GM12878 (cell line): ENCODE data around the gene UAP1. TPM values are rescaled to one million over a fixed set of nuclear protein-coding genes. Genes with fewer than 3 reads are reported as not detected.

Experiments used
- ATAC-seq: fragments of 200-7000 bp; cut with Tn5 transposase; 3 replicates; pipeline ENCODE4 v1.9.1; 2020; ENCODE audit warnings: mild to moderate bottlenecking, moderate library complexity
- BruUV-seq: library from RNA; stranded (reverse); fragments of 400-500 nt; replicated peaks from 2 replicates; lab custom pipeline; 2021; lab: Mats Ljungman, UMichigan
- CTCF ChIA-PET: fragments of 300-600 bp; sonication (Branson Sonifier 250); formaldehyde crosslinking; extraction: SDS; loops from one replicate; lab custom pipeline; 2021; ENCODE audit warnings: inconsistent platforms; lab: Yijun Ruan, JAX
- POLR2A ChIA-PET: fragments of 350-600 bp; formaldehyde crosslinking; extraction: SDS; loops from one replicate; lab custom pipeline; 2021; ENCODE audit warnings: inconsistent platforms; lab: Charles Lee
- RAD21 ChIA-PET: fragments of 300-600 bp; sonication (Branson Sonifier 250); formaldehyde crosslinking; loops from one replicate; lab custom pipeline; 2023; ENCODE audit warnings: antibody characterized with exemption; ENCODE audit not compliant: unreplicated experiment; lab: Charles Lee
- SMC1A ChIA-PET: fragments of 300-600 bp; sonication (Branson Sonifier 250); formaldehyde crosslinking; loops from one replicate; lab custom pipeline; 2023; ENCODE audit not compliant: unreplicated experiment, uncharacterized antibody; lab: Charles Lee
- DNase-seq: peaks from one replicate; pipeline ENCODE4 v3.0.0-alpha.2; 2011; ENCODE audit warnings: low read depth, low spot score
- FAIRE-seq: peaks from 3 replicates; lab custom pipeline; 2011; peaks lifted over from hg19 to GRCh38; lab: Jason Lieb, UNC
- H2AFZ ChIP-seq: 2 replicates; pipeline ENCODE4 v1.6.0; 2011; ENCODE audit warnings: low read depth, low read length, control low read depth; ENCODE audit not compliant: control insufficient read depth
- H3K27ac ChIP-seq: 2 replicates; pipeline ENCODE4 v1.5.1; 2011; ENCODE audit warnings: control low read depth; ENCODE audit not compliant: control insufficient read depth, insufficient read depth
- H3K27me3 ChIP-seq, 2 experiments: replicated peaks in 1 of 2; 2 replicates each; pipeline versions ENCODE4 v1.6.0 to v1.6.1; 2011; ENCODE audit warnings: low read length in 1 of 2; ENCODE audit not compliant: control insufficient read depth in 2 of 2, insufficient read depth in 2 of 2
- H3K36me3 ChIP-seq, 2 experiments: 2 replicates each; pipeline ENCODE4 v1.5.1; 2011; ENCODE audit warnings: low read length in 1 of 2; ENCODE audit not compliant: control insufficient read depth in 2 of 2, insufficient read depth in 2 of 2
- H3K4me1 ChIP-seq: 2 replicates; pipeline ENCODE4 v1.6.1; 2011; ENCODE audit warnings: mild to moderate bottlenecking, low read length, moderate library complexity, mixed read lengths; ENCODE audit not compliant: control insufficient read depth, insufficient read depth
- H3K4me2 ChIP-seq: 2 replicates; pipeline ENCODE4 v1.6.0; 2011; ENCODE audit warnings: control low read depth; ENCODE audit not compliant: control insufficient read depth, insufficient read depth
- H3K4me3 ChIP-seq: fragments of 200-600 bp; sonication (generic); 2 replicates; pipeline ENCODE4 v1.5.1; 2016
- H3K79me2 ChIP-seq: 2 replicates; pipeline ENCODE4 v1.6.0; 2011; ENCODE audit warnings: low read length; ENCODE audit not compliant: control insufficient read depth, insufficient read depth
- H3K9ac ChIP-seq: 2 replicates; pipeline ENCODE4 v1.8.0; 2011; ENCODE audit warnings: low read length, control low read depth, mixed read lengths; ENCODE audit not compliant: control insufficient read depth, insufficient read depth
- H3K9me3 ChIP-seq: replicated peaks from 3 replicates; pipeline ENCODE4 v1.5.1; 2011; ENCODE audit warnings: mild to moderate bottlenecking, low read length; ENCODE audit not compliant: control insufficient read depth, insufficient read depth
- H4K20me1 ChIP-seq: 2 replicates; pipeline ENCODE4 v1.6.0; 2011; ENCODE audit not compliant: control insufficient read depth, insufficient read depth
- ASH2L ChIP-seq: fragments of 300-600, 200-600 bp; sonication (generic); IDR thresholded peaks from 2 replicates; pipeline ENCODE4 v1.6.1; 2017; ENCODE audit warnings: low read depth, mild to moderate bottlenecking, borderline replicate concordance
- BCL11A ChIP-seq: IDR thresholded peaks from 2 replicates; pipeline ENCODE4 v1.6.1; 2011; ENCODE audit warnings: low read depth, low read length
- GABPA ChIP-seq: IDR thresholded peaks from 2 replicates; pipeline ENCODE4 v1.6.1; 2014; ENCODE audit warnings: antibody characterized with exemption, low read depth, mild to moderate bottlenecking, inconsistent platforms
- JUND ChIP-seq: IDR thresholded peaks from 2 replicates; pipeline ENCODE4 v1.6.1; 2012; ENCODE audit warnings: low read depth, mild to moderate bottlenecking, low read length, improper control_type of control experiment, moderate library complexity
- LARP7 ChIP-seq: fragments of 450-650 bp; IDR thresholded peaks from 2 replicates; pipeline ENCODE4 v1.6.1; 2017; ENCODE audit warnings: mild to moderate bottlenecking
- MEF2B ChIP-seq: fragments of 450-650 bp; IDR thresholded peaks from 2 replicates; pipeline ENCODE4 v1.6.1; 2018; ENCODE audit warnings: mild to moderate bottlenecking, moderate library complexity; ENCODE audit not compliant: partially characterized antibody, poor library complexity, severe bottlenecking
- MTA3 ChIP-seq: IDR thresholded peaks from 2 replicates; pipeline ENCODE4 v1.6.1; 2012; ENCODE audit warnings: low read length, inconsistent platforms, borderline replicate concordance
- NFIC ChIP-seq: IDR thresholded peaks from 2 replicates; pipeline ENCODE4 v1.6.1; 2012; ENCODE audit warnings: low read depth, mild to moderate bottlenecking, inconsistent platforms, low read length, moderate library complexity
- NR2C1 ChIP-seq: fragments of 450-650 bp; IDR thresholded peaks from 2 replicates; pipeline ENCODE4 v1.6.1; 2017; ENCODE audit warnings: antibody characterized with exemption, mild to moderate bottlenecking, moderate library complexity
- SP1 ChIP-seq: IDR thresholded peaks from one replicate; pipeline ENCODE4 v1.6.1; 2011; ENCODE audit warnings: low read depth, low read length
- STAT1 ChIP-seq: fragments of 450-650 bp; conservative IDR thresholded peaks from 2 replicates; pipeline ENCODE4 v1.6.1; 2014; ENCODE audit warnings: antibody characterized with exemption, mild to moderate bottlenecking
- STAT3 ChIP-seq: IDR thresholded peaks from 2 replicates; pipeline ENCODE4 v1.6.1; 2011; ENCODE audit warnings: low read depth, low read length, improper control_type of control experiment
- ZNF274 ChIP-seq: IDR thresholded peaks from one replicate; pipeline ENCODE4 v1.8.0; 2011; ENCODE audit not compliant: insufficient read length, insufficient read depth
- WGBS: methylation state at CpG from one replicate; pipeline ENCODE4 v1.1.6; 2016; ENCODE audit warnings: low lambda C conversion rate; ENCODE audit not compliant: insufficient replicate concordance, insufficient coverage; ENCODE audit errors: missing lambda C conversion rate; 5-methylcytosine and 5-hydroxymethylcytosine counted together
- in situ Hi-C: fragments of 300-500 bp; cut with MboI; formaldehyde crosslinking; loops from 9 replicates; pipeline ENCODE4 v1.14.3; 2018; ENCODE audit warnings: mixed read lengths
- intact Hi-C: fragments of 100-400 bp; cut with micrococcal nuclease; formaldehyde crosslinking; loops from one replicate; pipeline ENCODE4 v1.14.2; 2022; ENCODE audit not compliant: unreplicated experiment
- polyA plus RNA-seq, 11 experiments: library from polyadenylated mRNA; depleted of rRNA in 4 of 11; unstranded in 6 of 11; stranded (reverse) in 5 of 11; fragments of >200 nt; fragmentation: Nextera tagmentation in 4 of 11; fragmentation: Illumina TruSeq in 1 of 11; extraction: Ambion mirVana in 4 of 11; extraction: Trizol in 1 of 11; gene quantifications; 1 replicate in 1 of 11; 2 replicates in 10 of 11; pipeline versions ENCODE4 v1.2.1 to v1.2.3, GENCODE V29; 2011 to 2016; ENCODE audit warnings: inconsistent platforms in 2 of 11, missing spikeins in 2 of 11, low read depth in 1 of 11
- total RNA-seq, 4 experiments: library from RNA; depleted of rRNA in 3 of 4; stranded (reverse); fragments of >200 nt in 3 of 4; fragmentation: Illumina TruSeq in 1 of 4; extraction: Trizol in 1 of 4; gene quantifications; 2 replicates each; pipeline versions ENCODE4 v1.2.1 to v1.2.3, GENCODE V29; 2013 to 2021
- TF ChIP-seq, protein P1 (sequence below): IDR thresholded peaks from 2 replicates; pipeline ENCODE4 v1.6.1; 2012; ENCODE audit warnings: low read depth, low read length, improper control_type of control experiment
- TF ChIP-seq, protein P2 (sequence below): fragments of 450-650 bp; IDR thresholded peaks from 2 replicates; pipeline ENCODE4 v1.6.1; 2017; ENCODE audit warnings: borderline replicate concordance
- TF ChIP-seq, protein P3 (sequence below): IDR thresholded peaks from 2 replicates; pipeline ENCODE4 v1.6.1; 2012; ENCODE audit warnings: low read depth, low read length, improper control_type of control experiment
- TF ChIP-seq, protein P4 (sequence below), 3 experiments: IDR thresholded peaks in 2 of 3; conservative IDR thresholded peaks in 1 of 3; 2 replicates each; pipeline ENCODE4 v1.5.1; 2011; ENCODE audit warnings: low read depth in 3 of 3, low read length in 3 of 3, mild to moderate bottlenecking in 3 of 3, control low read depth in 2 of 3, moderate library complexity in 2 of 3, inconsistent platforms in 1 of 3, mixed read lengths in 1 of 3; ENCODE audit not compliant: control insufficient read depth in 2 of 3, insufficient read depth in 1 of 3; ENCODE audit errors: extremely low read depth in 1 of 3

The UAP1 gene
- total and polyA plus RNA-seq, 10 of the 15 experiments (the other 5 are each of a cell fraction or from before 2014, with no cell fraction given): 19.2 to 43.0 (median 30.7) TPM

DNA sequence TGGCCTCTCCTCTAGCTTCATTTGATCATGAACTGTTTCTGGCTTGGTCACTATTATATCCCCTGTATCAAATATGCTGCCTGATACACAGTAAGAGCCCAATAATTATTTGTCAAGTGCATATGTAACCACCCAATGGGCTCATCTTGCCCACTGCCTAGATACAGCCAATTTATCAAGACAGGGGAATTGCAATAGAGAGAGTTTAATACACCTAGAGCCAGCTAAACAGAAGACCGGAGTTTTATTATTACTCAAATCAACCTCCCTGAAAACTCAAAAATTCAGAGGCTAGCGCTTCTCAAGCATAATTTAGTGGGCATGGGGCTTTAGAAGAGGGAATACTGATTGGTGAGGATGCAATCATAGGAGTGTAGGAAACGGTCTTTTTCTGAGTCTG is 18.3 kb upstream of the UAP1 start (continued):
- TF ChIP-seq, protein P1, sequence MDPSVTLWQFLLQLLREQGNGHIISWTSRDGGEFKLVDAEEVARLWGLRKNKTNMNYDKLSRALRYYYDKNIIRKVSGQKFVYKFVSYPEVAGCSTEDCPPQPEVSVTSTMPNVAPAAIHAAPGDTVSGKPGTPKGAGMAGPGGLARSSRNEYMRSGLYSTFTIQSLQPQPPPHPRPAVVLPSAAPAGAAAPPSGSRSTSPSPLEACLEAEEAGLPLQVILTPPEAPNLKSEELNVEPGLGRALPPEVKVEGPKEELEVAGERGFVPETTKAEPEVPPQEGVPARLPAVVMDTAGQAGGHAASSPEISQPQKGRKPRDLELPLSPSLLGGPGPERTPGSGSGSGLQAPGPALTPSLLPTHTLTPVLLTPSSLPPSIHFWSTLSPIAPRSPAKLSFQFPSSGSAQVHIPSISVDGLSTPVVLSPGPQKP: no peak
- TF ChIP-seq, protein P2, sequence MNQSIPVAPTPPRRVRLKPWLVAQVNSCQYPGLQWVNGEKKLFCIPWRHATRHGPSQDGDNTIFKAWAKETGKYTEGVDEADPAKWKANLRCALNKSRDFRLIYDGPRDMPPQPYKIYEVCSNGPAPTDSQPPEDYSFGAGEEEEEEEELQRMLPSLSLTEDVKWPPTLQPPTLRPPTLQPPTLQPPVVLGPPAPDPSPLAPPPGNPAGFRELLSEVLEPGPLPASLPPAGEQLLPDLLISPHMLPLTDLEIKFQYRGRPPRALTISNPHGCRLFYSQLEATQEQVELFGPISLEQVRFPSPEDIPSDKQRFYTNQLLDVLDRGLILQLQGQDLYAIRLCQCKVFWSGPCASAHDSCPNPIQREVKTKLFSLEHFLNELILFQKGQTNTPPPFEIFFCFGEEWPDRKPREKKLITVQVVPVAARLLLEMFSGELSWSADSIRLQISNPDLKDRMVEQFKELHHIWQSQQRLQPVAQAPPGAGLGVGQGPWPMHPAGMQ: no peak
- no peak for TF ChIP-seq ZNF274
- TF ChIP-seq, protein P3, sequence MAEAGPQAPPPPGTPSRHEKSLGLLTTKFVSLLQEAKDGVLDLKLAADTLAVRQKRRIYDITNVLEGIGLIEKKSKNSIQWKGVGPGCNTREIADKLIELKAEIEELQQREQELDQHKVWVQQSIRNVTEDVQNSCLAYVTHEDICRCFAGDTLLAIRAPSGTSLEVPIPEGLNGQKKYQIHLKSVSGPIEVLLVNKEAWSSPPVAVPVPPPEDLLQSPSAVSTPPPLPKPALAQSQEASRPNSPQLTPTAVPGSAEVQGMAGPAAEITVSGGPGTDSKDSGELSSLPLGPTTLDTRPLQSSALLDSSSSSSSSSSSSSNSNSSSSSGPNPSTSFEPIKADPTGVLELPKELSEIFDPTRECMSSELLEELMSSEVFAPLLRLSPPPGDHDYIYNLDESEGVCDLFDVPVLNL: no peak
- TF ChIP-seq, protein P4, sequence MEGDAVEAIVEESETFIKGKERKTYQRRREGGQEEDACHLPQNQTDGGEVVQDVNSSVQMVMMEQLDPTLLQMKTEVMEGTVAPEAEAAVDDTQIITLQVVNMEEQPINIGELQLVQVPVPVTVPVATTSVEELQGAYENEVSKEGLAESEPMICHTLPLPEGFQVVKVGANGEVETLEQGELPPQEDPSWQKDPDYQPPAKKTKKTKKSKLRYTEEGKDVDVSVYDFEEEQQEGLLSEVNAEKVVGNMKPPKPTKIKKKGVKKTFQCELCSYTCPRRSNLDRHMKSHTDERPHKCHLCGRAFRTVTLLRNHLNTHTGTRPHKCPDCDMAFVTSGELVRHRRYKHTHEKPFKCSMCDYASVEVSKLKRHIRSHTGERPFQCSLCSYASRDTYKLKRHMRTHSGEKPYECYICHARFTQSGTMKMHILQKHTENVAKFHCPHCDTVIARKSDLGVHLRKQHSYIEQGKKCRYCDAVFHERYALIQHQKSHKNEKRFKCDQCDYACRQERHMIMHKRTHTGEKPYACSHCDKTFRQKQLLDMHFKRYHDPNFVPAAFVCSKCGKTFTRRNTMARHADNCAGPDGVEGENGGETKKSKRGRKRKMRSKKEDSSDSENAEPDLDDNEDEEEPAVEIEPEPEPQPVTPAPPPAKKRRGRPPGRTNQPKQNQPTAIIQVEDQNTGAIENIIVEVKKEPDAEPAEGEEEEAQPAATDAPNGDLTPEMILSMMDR (IDR thresholded peaks at IDR 0.05 in 2 of 3, conservative IDR thresholded peaks at IDR 0.05 in 1 of 3; ENCODE audit: control insufficient read depth in 2 of 3, extremely low read depth in 1 of 3, insufficient read depth in 1 of 3, low read depth in 3 of 3, low read length in 3 of 3): no peak

DNA sequence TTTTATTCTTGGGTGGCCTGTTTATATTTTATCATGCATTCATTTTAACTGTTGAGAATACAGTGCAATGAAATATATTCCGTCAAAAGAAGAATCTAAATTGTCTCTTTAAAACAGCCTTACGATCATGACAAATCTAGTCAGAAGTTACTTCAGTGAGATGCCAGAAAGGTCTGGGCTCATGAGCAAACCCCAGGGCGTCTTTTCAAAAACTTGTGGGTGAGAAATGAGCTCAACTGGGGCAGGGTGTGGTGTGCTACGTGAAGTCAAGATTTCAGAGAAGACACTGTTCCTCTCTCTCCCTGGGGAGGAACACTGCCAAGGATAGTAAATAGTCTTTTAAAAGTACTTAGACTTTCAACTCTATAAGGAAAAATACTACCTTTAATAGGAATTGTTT is 13.4 kb upstream of the UAP1 start:
- POLR2A ChIA-PET: interaction anchor here (0.6 kb wide), 1 partner anchor 1444 kb away, joined by 6 read pairs; no protein-coding TSS in a partner anchor
- CTCF ChIA-PET: no interaction called here
- intact Hi-C loops: no loop called here
- no peaks in the 10 kb centered on the region for H3K27me3 ChIP-seq
- no peaks in the 10 kb centered on the region for H3K36me3 ChIP-seq
- WGBS: 38% methylated on average over 4 of the region's 4 CpGs
- SMC1A ChIA-PET: interaction anchor here (0.6 to 1.6 kb wide), 4 partner anchors 11 to 156 kb away, joined by 3 to 4 read pairs (median 3); no protein-coding TSS in a partner anchor
- no peak overlapping the region for H3K9ac ChIP-seq
- H3K4me3 ChIP-seq: no peak overlapping the region
- peak; percentile 36; the same call in 2 of the 3 replicates for ATAC-seq
- DNase-seq: no peak
- H4K20me1 ChIP-seq: no peaks in the 10 kb centered on the region
- no peaks in the 10 kb centered on the region for H3K79me2 ChIP-seq
- no peak overlapping the region for H3K27ac ChIP-seq
- H2AFZ ChIP-seq: no peak overlapping the region
- RAD21 ChIA-PET: interaction anchor here (0.6 kb wide), 1 partner anchor 147 kb away, joined by 3 read pairs; no protein-coding TSS in a partner anchor
- H3K4me1 ChIP-seq: no peaks in the 10 kb centered on the region
- in situ Hi-C loops: no loop called here
- no peak for FAIRE-seq
- no peak overlapping the region for H3K4me2 ChIP-seq
- BruUV-seq: no TSS peak
- no peaks in the 10 kb centered on the region; the same call in 1 of the 3 replicates for H3K9me3 ChIP-seq
- no peak for TF ChIP-seq STAT1
- no peak for TF ChIP-seq GABPA
- TF ChIP-seq MEF2B: no peak
- TF ChIP-seq BCL11A: no peak
- no peak for TF ChIP-seq ZNF274
- TF ChIP-seq JUND: no peak
- TF ChIP-seq STAT3: no peak
- no peak for TF ChIP-seq NR2C1
- no peak for TF ChIP-seq MTA3
- TF ChIP-seq NFIC: no peak
- no peak for TF ChIP-seq LARP7
- TF ChIP-seq ASH2L: no peak
- TF ChIP-seq SP1: no peak
